OCI-LY7 (cell line): Measurements from ENCODE around the gene ZBTB47.

ENCODE experiments used
- CTCF ChIP-seq: fragments of 200-600 bp; sonication (generic); conservative IDR thresholded peaks from 2 replicates; pipeline ENCODE4 v1.5.1; 2014; ENCODE audit warnings: mild to moderate bottlenecking, antibody characterized with exemption, low read length, moderate library complexity, mixed read lengths
- EZH2phosphoT487 ChIP-seq: fragments of 200-600 bp; sonication (generic); IDR thresholded peaks from 2 replicates; pipeline ENCODE4 v1.6.1; 2018; ENCODE audit warnings: low read depth, borderline replicate concordance, mild to moderate bottlenecking, mixed run types, antibody characterized with exemption, low read length, moderate library complexity, mixed read lengths

GRCh38 chr3:42649006-42649405 lies 4.5 kb upstream of the ZBTB47 start:
- no peak for TF ChIP-seq CTCF
- TF ChIP-seq EZH2phosphoT487, result no peak
